PC-3 (cell line): ENCODE measurements around the gene CD6. TPM values are rescaled to one million over a fixed set of nuclear protein-coding genes. Genes with fewer than 3 reads are reported as not detected.

ENCODE experiments used
- ATAC-seq: fragments of 200-7000 bp; cut with Tn5 transposase; 2 replicates; pipeline ENCODE4 v1.9.1; 2020; ENCODE audit warnings: mild to moderate bottlenecking, moderate library complexity
- BruUV-seq: library from RNA; stranded (reverse); fragments of 400-500 nt; replicated peaks from 2 replicates; lab custom pipeline; 2021; lab: Mats Ljungman, UMichigan
- CTCF ChIA-PET: fragments of 300-600 bp; sonication (Branson Sonifier 250); formaldehyde crosslinking; loops from one replicate; lab custom pipeline; 2022; ENCODE audit warnings: antibody characterized with exemption; lab: Charles Lee
- POLR2A ChIA-PET: fragments of 300-600 bp; sonication (Branson Sonifier 250); formaldehyde crosslinking; loops from one replicate; lab custom pipeline; 2022; ENCODE audit warnings: antibody characterized with exemption; ENCODE audit not compliant: unreplicated experiment; lab: Charles Lee
- DNase-seq: peaks from one replicate; pipeline ENCODE4 v3.0.0-alpha.2; 2015
- H2AFZ ChIP-seq: fragments of 300-600 bp; sonication (generic); 2 replicates; pipeline ENCODE4 v1.6.0; 2016; ENCODE audit warnings: antibody characterized with exemption, low read length
- H3F3A ChIP-seq: fragments of 300-600 bp; sonication (generic); one replicate; pipeline ENCODE4 v1.6.0; 2017; ENCODE audit warnings: antibody characterized with exemption, low read length, control low read depth, mild to moderate bottlenecking; ENCODE audit not compliant: unreplicated experiment
- H3K27ac ChIP-seq: fragments of 300-600 bp; sonication (generic); 2 replicates; pipeline ENCODE4 v1.5.1; 2016; ENCODE audit warnings: mild to moderate bottlenecking, low read length
- H3K27me3 ChIP-seq: fragments of 300-600 bp; sonication (generic); 2 replicates; pipeline ENCODE4 v1.6.1; 2016; ENCODE audit warnings: low read length, mixed read lengths
- H3K36me3 ChIP-seq: fragments of 300-600 bp; sonication (generic); 2 replicates; pipeline ENCODE4 v1.6.1; 2016; ENCODE audit warnings: low read depth, mixed run types, low read length, mixed read lengths
- H3K4me1 ChIP-seq: fragments of 300-600 bp; sonication (generic); 2 replicates; pipeline ENCODE4 v1.5.1; 2016; ENCODE audit warnings: low read length; ENCODE audit not compliant: insufficient read depth
- H3K4me2 ChIP-seq: fragments of 300-600 bp; sonication (generic); 2 replicates; pipeline ENCODE4 v1.6.0; 2016; ENCODE audit warnings: low read length
- H3K4me3 ChIP-seq: fragments of 300-600 bp; sonication (generic); 2 replicates; pipeline ENCODE4 v1.5.1; 2016; ENCODE audit warnings: mild to moderate bottlenecking, low read length, mixed read lengths
- H3K79me2 ChIP-seq: fragments of 300-600 bp; sonication (generic); 2 replicates; pipeline ENCODE4 v1.6.1; 2017; ENCODE audit warnings: low read length, mixed read lengths
- H3K9ac ChIP-seq: fragments of 300-600 bp; sonication (generic); 2 replicates; pipeline ENCODE4 v1.6.0; 2016; ENCODE audit warnings: mild to moderate bottlenecking, low read length
- H3K9me2 ChIP-seq: fragments of 300-600 bp; sonication (generic); replicated peaks from 2 replicates; pipeline ENCODE4 v1.6.1; 2016; ENCODE audit warnings: mixed run types, low read length, mixed read lengths
- H3K9me3 ChIP-seq: fragments of 300-600 bp; sonication (generic); 2 replicates; pipeline ENCODE4 v1.6.1; 2016; ENCODE audit warnings: low read length, mixed read lengths
- H4K20me1 ChIP-seq: fragments of 300-600 bp; sonication (generic); 2 replicates; pipeline ENCODE4 v1.6.1; 2016; ENCODE audit warnings: low read length, mixed read lengths
- EZH2 ChIP-seq: fragments of 300-600 bp; sonication (generic); IDR thresholded peaks from one replicate; pipeline ENCODE4 v1.6.1; 2017; ENCODE audit warnings: antibody characterized with exemption, mild to moderate bottlenecking, low read length; ENCODE audit not compliant: unreplicated experiment
- EZH2phosphoT487 ChIP-seq: fragments of 300-600 bp; sonication (generic); IDR thresholded peaks from 2 replicates; pipeline ENCODE4 v1.6.1; 2018; ENCODE audit warnings: mild to moderate bottlenecking, antibody characterized with exemption, low read length, borderline replicate concordance
- intact Hi-C: fragments of 100-400 bp; cut with micrococcal nuclease; formaldehyde crosslinking; loops from 2 replicates; pipeline ENCODE4 v1.9.0; 2023
- total RNA-seq: library from RNA; depleted of rRNA; stranded (reverse); fragments of >200 nt; gene quantifications from 2 replicates; pipeline ENCODE4 v1.2.3, GENCODE V29; 2014
- TF ChIP-seq, protein P1 (sequence below): fragments of 300-600 bp; sonication (generic); conservative IDR thresholded peaks from 2 replicates; pipeline ENCODE4 v1.5.1; 2017; ENCODE audit warnings: antibody characterized with exemption, low read depth, mild to moderate bottlenecking, low read length

Gene CD6
- total RNA-seq, 1 experiment from 2014 or later = not detected

DNA sequence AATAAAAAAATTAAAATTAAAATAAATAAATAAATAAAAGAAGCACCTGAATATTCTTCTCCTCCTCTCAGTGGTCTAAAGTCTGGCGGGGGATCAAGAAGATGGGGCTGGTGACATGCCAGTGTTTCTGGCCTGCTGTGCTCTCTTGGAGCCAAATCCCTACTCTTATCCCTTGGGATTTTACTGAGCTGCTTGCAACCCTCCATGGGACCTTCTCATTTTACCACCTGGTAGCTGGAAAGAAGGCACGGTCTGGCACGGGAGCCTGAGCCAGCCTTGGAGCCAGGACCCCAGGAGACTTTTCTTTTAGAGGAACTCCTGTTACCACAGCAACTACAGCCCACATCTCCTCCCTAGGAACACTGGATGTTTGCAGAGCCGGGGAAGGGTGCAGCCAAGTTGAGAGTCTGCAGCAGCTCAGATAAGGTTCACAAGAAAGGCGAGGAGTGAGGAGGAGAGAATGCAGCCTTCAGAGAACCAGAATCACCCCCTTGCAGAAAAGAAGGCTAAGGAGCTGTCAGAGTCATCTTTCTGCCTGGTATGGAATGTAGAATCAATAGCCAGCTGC is 21.4 kb downstream of the CD6 start:
- ChIA-PET CTCF (no interaction called here), POLR2A (no interaction called here)
- Histone ChIP-seq H3K9me2 (no peaks in the 10 kb centered on the region), H3K4me2 (no peak overlapping the region), H3K36me3 (no peaks in the 10 kb centered on the region), H3F3A (no peaks in the 10 kb centered on the region), H2AFZ (no peak overlapping the region), H3K4me1 (peaks cover 11% of the 10 kb centered on the region; the same call in 1 of the 2 replicates), H3K4me3 (no peak overlapping the region), H3K79me2 (no peaks in the 10 kb centered on the region), H3K27ac (no peak overlapping the region), H3K9ac (no peak overlapping the region), H3K9me3 (no peaks in the 10 kb centered on the region), H4K20me1 (no peaks in the 10 kb centered on the region), H3K27me3 (peaks cover 33% of the 10 kb centered on the region)
- no TSS peak for BruUV-seq
- no peak for DNase-seq
- intact Hi-C loops = no loop called here
- no peak for TF ChIP-seq EZH2phosphoT487
- no peak for TF ChIP-seq EZH2
- TF ChIP-seq, protein P1, sequence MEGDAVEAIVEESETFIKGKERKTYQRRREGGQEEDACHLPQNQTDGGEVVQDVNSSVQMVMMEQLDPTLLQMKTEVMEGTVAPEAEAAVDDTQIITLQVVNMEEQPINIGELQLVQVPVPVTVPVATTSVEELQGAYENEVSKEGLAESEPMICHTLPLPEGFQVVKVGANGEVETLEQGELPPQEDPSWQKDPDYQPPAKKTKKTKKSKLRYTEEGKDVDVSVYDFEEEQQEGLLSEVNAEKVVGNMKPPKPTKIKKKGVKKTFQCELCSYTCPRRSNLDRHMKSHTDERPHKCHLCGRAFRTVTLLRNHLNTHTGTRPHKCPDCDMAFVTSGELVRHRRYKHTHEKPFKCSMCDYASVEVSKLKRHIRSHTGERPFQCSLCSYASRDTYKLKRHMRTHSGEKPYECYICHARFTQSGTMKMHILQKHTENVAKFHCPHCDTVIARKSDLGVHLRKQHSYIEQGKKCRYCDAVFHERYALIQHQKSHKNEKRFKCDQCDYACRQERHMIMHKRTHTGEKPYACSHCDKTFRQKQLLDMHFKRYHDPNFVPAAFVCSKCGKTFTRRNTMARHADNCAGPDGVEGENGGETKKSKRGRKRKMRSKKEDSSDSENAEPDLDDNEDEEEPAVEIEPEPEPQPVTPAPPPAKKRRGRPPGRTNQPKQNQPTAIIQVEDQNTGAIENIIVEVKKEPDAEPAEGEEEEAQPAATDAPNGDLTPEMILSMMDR = no peak
- no peak for ATAC-seq

DNA sequence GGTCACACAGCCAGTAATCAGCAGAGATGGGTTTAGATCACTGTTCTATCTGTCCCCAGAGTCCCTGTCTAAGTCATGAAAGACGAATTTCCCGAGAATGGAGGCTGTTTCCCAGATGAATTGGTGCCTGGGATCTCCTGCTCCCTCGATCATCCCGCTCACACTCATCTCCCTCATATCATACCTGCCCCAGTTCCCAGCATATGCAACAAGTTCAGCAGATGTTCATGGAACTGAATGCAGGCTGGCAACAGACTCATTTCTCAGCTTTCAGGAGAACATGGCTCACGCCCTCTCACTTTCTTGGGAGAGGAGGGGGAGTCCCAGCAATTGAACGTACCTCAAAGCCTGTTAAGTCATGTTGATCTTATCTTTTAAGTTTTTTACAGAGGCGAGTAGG is 22.1 kb downstream of the CD6 start:
- 0 out of 2 replicates have a peak overlapping the region, but pooled peaks have one; percentile 24 for H2AFZ ChIP-seq
- H3K4me3 ChIP-seq = no peak overlapping the region
- H3K27ac ChIP-seq = no peak overlapping the region
- H3K36me3 ChIP-seq = no peaks in the 10 kb centered on the region
- H4K20me1 ChIP-seq = no peaks in the 10 kb centered on the region
- POLR2A ChIA-PET = no interaction called here
- peaks cover 31% of the 10 kb centered on the region for H3K27me3 ChIP-seq
- H3K9me2 ChIP-seq = no peaks in the 10 kb centered on the region
- H3K9me3 ChIP-seq = no peaks in the 10 kb centered on the region
- H3K4me1 ChIP-seq = peaks cover 11% of the 10 kb centered on the region; the same call in 1 of the 2 replicates
- H3K4me2 ChIP-seq = no peak overlapping the region
- H3F3A ChIP-seq = no peaks in the 10 kb centered on the region
- no peak overlapping the region for H3K9ac ChIP-seq
- TF ChIP-seq EZH2phosphoT487 (no peak), EZH2 (no peak)
- CTCF ChIA-PET = no interaction called here
- no TSS peak for BruUV-seq
- ATAC-seq (no peak; the same call in 1 of the 2 replicates), DNase-seq (no peak)
- intact Hi-C loops = no loop called here
- no peaks in the 10 kb centered on the region for H3K79me2 ChIP-seq

DNA sequence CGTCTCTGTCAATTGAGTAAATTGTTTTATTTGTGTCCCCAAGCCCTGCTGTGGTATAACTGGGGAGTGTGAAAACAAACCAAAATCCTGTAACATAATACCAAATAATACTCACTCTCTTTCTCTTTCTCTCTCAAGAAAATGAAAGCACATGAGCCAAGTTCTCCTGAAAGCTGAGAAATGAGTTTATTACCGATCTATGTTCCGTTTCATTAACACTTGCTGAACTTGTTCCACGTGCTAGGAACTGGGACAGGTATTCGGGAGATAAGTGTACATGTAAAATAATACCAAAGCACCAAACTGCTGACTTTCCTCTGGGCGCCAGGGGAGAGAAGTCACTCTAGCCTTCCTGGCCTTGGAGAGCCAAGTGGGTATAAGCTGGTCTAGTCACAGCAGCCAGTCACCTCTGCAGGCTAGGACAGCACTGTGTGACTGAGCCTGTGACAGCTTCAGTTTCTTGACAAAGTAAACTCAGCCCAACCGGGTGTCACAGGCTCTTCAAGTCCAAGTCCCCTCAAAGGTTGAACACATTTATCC is 23.1 kb downstream of the CD6 start:
- Histone ChIP-seq H3K36me3 (no peaks in the 10 kb centered on the region), H3K27me3 (peaks cover 26% of the 10 kb centered on the region), H3K9me2 (no peaks in the 10 kb centered on the region), H4K20me1 (no peaks in the 10 kb centered on the region), H3K9me3 (no peaks in the 10 kb centered on the region), H3K4me2 (peak overlapping the region; percentile 9), H3K79me2 (no peaks in the 10 kb centered on the region), H2AFZ (no peak overlapping the region), H3F3A (no peaks in the 10 kb centered on the region), H3K4me3 (no peak overlapping the region), H3K4me1 (peaks cover 11% of the 10 kb centered on the region; the same call in 1 of the 2 replicates), H3K9ac (no peak overlapping the region), H3K27ac (no peak overlapping the region)
- POLR2A ChIA-PET = no interaction called here
- intact Hi-C loops = no loop called here
- BruUV-seq = no TSS peak
- CTCF ChIA-PET = no interaction called here
- TF ChIP-seq EZH2phosphoT487 (no peak), EZH2 (no peak)
- TF ChIP-seq, protein P1 = no peak
- ATAC-seq (peak; percentile 53), DNase-seq (no peak)
